HPDE6-E6E7 (cell line): ENCODE measurements around the gene GJC2.
"Not testable (repeated sequence)": the region's sequence is repeated elsewhere in the genome, so short reads cannot be mapped to it uniquely, and the experiment has no call there.

Experiments used
- DNase-seq: peaks from one replicate; pipeline ENCODE4 v3.0.0; 2011; ENCODE audit warnings: missing footprints; ENCODE audit errors: extremely low spot score

Gene GJC2

GRCh38 chr1:228173528-228174481 lies 24.1 kb downstream of the GJC2 start:
- not testable (repeated sequence) for DNase-seq

- no peak for DNase-seq
Measured at GRCh38 chr1:228174482-228175315, 25.0 kb downstream of the GJC2 start.

GRCh38 chr1:228175316-228176023 lies 25.7 kb downstream of the GJC2 start:
- no peak for DNase-seq

GRCh38 chr1:228176024-228176395 lies 26.3 kb downstream of the GJC2 start:
- DNase-seq, result no peak

- no peak for DNase-seq
Measured at GRCh38 chr1:228176461-228177182, 26.9 kb downstream of the GJC2 start.

- no peak for DNase-seq
Measured at GRCh38 chr1:228177183-228177475, 27.4 kb downstream of the GJC2 start.

GRCh38 chr1:228177721-228178710 lies 28.3 kb downstream of the GJC2 start:
- no peak for DNase-seq

- DNase-seq, result no peak
Measured at GRCh38 chr1:228178737-228179684, 29.3 kb downstream of the GJC2 start.

GRCh38 chr1:228180271-228180958 lies 30.7 kb downstream of the GJC2 start:
- no peak for DNase-seq

GRCh38 chr1:228180959-228181644 lies 31.4 kb downstream of the GJC2 start:
- no peak for DNase-seq

- no peak for DNase-seq
Measured at GRCh38 chr1:228181645-228182034, 31.9 kb downstream of the GJC2 start.

GRCh38 chr1:228182296-228183030 lies 32.7 kb downstream of the GJC2 start:
- no peak for DNase-seq

- no peak for DNase-seq
Measured at GRCh38 chr1:228184152-228184551, 34.4 kb downstream of the GJC2 start.

GRCh38 chr1:228185641-228185965 lies 35.9 kb downstream of the GJC2 start:
- DNase-seq, result no peak

GRCh38 chr1:228188249-228188648 lies 38.5 kb downstream of the GJC2 start:
- not testable (repeated sequence) for DNase-seq

- DNase-seq, result no peak
Measured at GRCh38 chr1:228190182-228190581, 40.5 kb downstream of the GJC2 start.

GRCh38 chr1:228190778-228191177 lies 41.0 kb downstream of the GJC2 start:
- no peak for DNase-seq
